ENCODE results near the gene ATP11B. TPM values are rescaled to one million over a fixed set of nuclear protein-coding genes. Genes with fewer than 3 reads are reported as not detected.

The ATP11B gene
- total and polyA plus RNA-seq, 9 donors: 14.2 to 83.4 (median 54.4) TPM

DNA sequence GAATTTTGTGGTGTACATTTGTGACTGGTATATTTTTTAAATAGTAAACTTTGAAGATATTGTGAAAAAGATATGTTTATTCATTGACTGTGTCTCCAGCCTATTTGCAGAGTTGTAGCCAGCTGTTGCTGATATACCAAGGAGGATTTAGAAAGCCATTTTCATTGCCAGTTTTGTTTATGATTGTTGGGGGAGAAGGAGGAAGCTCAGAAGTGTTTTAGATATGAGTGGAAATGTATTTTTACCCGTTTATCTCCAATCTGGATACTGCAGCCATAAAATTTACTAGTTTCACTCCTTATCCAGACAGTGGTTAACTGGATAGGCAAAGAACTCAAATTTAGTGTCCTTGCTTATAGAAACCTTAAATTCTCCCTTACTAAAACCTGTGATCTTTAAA is 18.8 kb downstream of the ATP11B start:
- Histone ChIP-seq H3K27me3 (no peaks in the 10 kb centered on the region), H3K9me3 (no peaks in the 10 kb centered on the region), H3K4me3 (no peak overlapping the region), H3K4me1 (ENCODE audit: insufficient read depth) (no peaks in the 10 kb centered on the region), H3K36me3 (no peaks in the 10 kb centered on the region), H3K27ac (no peak overlapping the region)
- no peak for DNase-seq
- TF ChIP-seq, protein P1, sequence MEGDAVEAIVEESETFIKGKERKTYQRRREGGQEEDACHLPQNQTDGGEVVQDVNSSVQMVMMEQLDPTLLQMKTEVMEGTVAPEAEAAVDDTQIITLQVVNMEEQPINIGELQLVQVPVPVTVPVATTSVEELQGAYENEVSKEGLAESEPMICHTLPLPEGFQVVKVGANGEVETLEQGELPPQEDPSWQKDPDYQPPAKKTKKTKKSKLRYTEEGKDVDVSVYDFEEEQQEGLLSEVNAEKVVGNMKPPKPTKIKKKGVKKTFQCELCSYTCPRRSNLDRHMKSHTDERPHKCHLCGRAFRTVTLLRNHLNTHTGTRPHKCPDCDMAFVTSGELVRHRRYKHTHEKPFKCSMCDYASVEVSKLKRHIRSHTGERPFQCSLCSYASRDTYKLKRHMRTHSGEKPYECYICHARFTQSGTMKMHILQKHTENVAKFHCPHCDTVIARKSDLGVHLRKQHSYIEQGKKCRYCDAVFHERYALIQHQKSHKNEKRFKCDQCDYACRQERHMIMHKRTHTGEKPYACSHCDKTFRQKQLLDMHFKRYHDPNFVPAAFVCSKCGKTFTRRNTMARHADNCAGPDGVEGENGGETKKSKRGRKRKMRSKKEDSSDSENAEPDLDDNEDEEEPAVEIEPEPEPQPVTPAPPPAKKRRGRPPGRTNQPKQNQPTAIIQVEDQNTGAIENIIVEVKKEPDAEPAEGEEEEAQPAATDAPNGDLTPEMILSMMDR (IDR thresholded peaks at IDR 0.05): no peak
- TF ChIP-seq EP300 (IDR thresholded peaks at IDR 0.05): no peak
- TF ChIP-seq POLR2A (IDR thresholded peaks at IDR 0.05): no peak
- WGBS, 3 donors: 6 to 27% (median 18%) methylated on average over 1 of the region's 1 CpG
- intact Hi-C loops (cut with DNase I): no loop called here

DNA sequence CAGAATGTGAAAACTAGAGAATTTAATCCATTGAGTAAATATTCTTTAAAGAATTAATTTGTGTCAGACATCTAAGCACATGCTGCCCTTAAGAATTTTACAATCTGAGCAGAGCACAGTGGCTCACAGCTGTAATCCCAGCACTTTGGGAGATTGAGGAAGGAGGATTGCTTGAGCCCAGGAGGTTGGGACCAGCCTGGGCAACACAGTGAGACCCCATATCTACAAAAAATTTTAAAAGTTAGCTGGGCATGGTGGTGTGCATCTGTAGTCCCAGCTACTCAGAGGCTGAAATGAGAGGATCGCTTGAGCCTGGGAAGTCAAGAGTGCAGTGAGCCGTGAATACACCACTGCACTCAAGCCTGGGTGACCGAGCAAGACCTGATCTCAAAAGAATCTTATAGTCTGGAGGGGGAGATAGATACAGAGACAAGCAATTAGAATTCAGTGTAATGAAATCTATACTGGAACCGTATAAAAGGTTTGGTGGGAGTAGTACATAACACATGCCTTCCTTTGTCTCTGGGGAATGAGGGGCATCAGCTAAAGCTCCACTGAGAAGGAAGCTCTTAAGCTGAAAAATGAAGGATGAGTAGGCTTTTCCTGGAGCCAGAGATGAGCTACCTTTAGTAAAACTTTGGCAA is 21.2 kb downstream of the ATP11B start:
- Histone ChIP-seq H3K9me3 (no peaks in the 10 kb centered on the region), H3K27me3 (no peaks in the 10 kb centered on the region), H3K27ac (no peak overlapping the region), H3K4me3 (no peak overlapping the region), H3K36me3 (no peaks in the 10 kb centered on the region), H3K4me1 (ENCODE audit: insufficient read depth) (no peaks in the 10 kb centered on the region)
- whole genome bisulfite sequencing, 3 donors: 84 to 89% (median 87%) methylated on average over 4 of the region's 4 CpGs
- intact Hi-C loops (cut with DNase I): loop anchor here in 1 of 4 donors (2.0 kb wide), 1 partner anchor 22 kb away; the partner anchor contains the start of gene ATP11B
- TF ChIP-seq EP300 (IDR thresholded peaks at IDR 0.05): no peak
- TF ChIP-seq, protein P1 (IDR thresholded peaks at IDR 0.05): no peak
- TF ChIP-seq POLR2A (IDR thresholded peaks at IDR 0.05): no peak
- DNase-seq: no peak

DNA sequence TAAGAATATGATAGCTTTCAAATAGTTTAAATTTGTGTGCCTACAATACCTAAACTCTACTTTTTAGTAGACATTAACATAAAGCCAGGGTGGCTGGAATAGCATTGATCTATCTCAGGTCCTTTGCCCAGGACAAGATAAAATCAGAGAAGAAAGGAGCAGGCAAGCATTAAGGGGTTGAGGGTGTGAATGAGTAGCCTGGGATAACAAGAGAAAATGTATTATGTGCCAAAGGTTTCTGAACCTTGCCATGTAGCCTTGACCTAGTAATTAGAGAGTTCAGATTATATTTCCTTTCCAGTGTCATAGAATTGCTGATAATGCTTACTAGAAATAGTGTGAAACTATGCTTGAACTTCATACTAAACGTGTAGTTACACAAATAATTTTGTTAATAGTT is 22.9 kb downstream of the ATP11B start:
- TF ChIP-seq EP300 (IDR thresholded peaks at IDR 0.05) (no peak), POLR2A (IDR thresholded peaks at IDR 0.05) (no peak)
- TF ChIP-seq, protein P1 (IDR thresholded peaks at IDR 0.05): no peak
- no peak for DNase-seq
- WGBS, 3 donors: 22 to 34% (median 23%) methylated on average over 1 of the region's 1 CpG
- no peaks in the 10 kb centered on the region for H3K27me3 ChIP-seq
- H3K27ac ChIP-seq: no peak overlapping the region
- H3K36me3 ChIP-seq: no peaks in the 10 kb centered on the region
- H3K9me3 ChIP-seq: no peaks in the 10 kb centered on the region
- no peaks in the 10 kb centered on the region for H3K4me1 ChIP-seq (ENCODE audit: insufficient read depth)
- intact Hi-C loops (cut with DNase I): no loop called here
- H3K4me3 ChIP-seq: no peak overlapping the region

GRCh38 chr3:182818296-182818978 is 25.1 kb downstream of the ATP11B start:
- no peak overlapping the region for H3K27ac ChIP-seq
- intact Hi-C loops (cut with DNase I): no loop called here
- H3K27me3 ChIP-seq: no peaks in the 10 kb centered on the region
- DNase-seq: no peak
- H3K9me3 ChIP-seq: no peaks in the 10 kb centered on the region
- TF ChIP-seq EP300 (IDR thresholded peaks at IDR 0.05) (no peak), POLR2A (IDR thresholded peaks at IDR 0.05) (no peak)
- TF ChIP-seq, protein P1 (IDR thresholded peaks at IDR 0.05): no peak
- no peak overlapping the region for H3K4me3 ChIP-seq
- no peaks in the 10 kb centered on the region for H3K36me3 ChIP-seq
- no peaks in the 10 kb centered on the region for H3K4me1 ChIP-seq (ENCODE audit: insufficient read depth)
- WGBS, 3 donors: 83 to 91% (median 89%) methylated on average over 4 of the region's 4 CpGs
